Left hindlimb (tissue), 1 donor: ENCODE measurements around the gene EIF4G2.
"Not testable (repeated sequence)": the region's sequence is repeated elsewhere in the genome, so short reads cannot be mapped to it uniquely, and the experiment has no call there.

Source experiments
- DNase-seq: peaks from one replicate; pipeline ENCODE4 v3.0.0-alpha.2; 2018

EIF4G2 gene

GRCh38 chr11:10808553-10809372 is at the start of gene EIF4G2:
Gene EIF4G2, minus strand, starts transcription at chr11:10808926.
- peak; percentile 99 for DNase-seq

DNA sequence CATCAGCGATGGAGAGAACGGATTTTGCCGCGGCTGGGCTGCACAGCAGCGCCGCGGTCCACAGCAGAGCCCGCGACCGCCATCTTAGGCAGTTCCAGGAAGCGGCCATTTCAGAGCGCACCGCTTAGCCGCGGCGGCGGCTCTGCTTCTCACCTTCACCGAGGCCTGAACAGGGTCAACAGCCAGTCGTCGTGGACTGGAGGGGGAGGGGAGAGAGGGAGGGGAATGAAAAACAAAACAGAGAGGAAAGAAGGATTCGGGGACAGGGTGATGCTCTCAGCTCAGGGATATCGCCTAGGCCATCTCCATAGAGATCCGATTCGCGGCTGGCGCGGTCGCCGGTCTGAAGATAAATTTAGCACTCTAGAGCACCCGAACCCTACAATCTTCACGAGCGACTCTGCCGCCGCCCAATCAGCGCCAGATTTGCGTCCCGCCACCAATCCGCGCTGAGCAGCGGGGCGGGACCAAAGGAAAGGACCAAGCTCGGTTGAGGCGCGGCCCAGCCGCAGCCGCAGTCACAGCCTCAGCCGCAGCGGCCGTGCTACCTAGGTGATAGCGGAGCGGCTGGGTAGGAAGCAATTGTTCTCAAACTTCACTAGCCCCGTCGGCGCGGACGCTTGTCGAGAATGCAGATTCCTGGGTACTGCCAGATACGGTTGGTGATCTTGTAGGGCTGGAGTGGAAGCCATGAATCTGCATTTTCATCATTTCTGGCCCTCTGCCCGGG is 49.1 kb upstream of the EIF4G2 start, which contains the start of gene ZBED5:
Gene ZBED5, minus strand, starts transcription at position 345 of the 730 bp plus-strand sequence. CDS start 3,108 bp downstream, outside the sequence.
- peak; percentile 98 for DNase-seq

DNA sequence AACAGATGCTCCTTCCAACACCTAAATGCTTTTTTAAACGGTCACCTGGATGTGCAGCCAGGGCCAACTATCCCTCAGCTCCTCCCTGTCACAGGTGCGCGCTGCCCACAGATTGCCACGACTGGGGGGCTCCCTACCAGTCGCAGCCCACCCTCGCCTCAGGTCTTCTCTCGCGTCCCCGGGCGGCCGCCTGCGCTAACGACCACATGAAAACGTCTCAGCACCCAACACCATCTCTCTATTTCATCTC is 48.7 kb upstream of the EIF4G2 start:
- DNase-seq: no peak

- peak; percentile 36 for DNase-seq
These were observed 48.1 kb upstream of the EIF4G2 start for GRCh38 chr11:10856689-10857458.

DNA sequence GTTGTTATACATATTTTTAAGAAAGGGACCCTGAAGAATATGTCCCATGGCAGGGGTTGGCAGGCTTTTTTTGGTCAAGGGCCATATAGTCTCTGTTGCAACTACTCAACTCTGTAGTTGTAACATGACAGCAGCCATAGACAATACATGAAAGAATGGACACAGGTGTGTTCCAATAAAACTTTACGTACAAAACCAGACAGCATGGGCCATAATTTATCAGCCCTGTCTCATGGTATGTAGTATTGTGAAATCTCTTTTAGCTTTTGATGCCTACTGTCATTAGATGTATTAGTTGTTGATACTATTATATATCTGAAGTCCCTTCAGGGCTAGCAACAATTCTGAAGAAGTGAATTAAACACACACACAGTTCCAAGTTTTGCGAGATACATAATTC is 46.6 kb upstream of the EIF4G2 start:
- no peak for DNase-seq

DNA sequence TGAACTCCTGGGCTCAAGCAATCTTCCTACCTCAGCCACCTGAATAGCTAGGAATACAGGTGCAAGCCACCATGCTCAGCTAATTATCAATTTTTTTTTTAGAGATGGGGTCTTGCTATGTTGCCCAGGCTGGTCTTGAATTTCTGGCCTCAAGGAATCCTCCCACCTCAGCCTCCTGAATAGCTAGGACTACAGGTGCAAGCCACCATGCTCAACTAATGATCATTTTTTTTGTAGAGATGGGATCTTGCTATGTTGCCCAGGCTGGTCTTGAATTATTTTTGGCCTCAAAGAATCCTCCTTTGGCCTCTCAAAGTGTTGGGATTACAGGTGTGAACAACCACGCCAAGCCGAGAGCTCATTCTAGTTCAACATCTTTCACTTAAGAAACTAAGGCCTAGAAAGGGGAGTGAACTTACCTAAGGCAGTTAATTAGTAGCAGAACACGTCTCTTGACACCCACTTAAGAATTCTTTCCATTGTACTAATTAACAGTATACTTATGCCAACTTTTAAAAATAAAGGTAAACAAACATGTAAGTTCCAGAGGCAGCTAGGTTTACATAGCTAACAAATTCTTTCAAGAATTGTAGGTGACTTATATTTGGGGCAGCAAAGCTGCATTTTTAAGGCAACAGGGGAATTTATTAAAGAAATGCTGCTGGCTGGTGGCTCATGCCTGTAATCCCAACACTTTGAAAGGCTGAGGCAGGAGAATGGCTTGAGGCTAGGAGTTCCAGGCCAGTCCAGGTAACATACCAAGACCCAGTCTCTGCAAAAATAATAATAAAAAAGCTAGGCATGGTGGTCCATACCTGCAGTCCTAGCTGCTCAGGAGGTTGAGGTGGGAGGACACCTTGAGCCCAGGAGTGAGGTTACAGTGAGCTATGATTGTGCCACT is 39.5 kb upstream of the EIF4G2 start:
- no peak for DNase-seq

DNA sequence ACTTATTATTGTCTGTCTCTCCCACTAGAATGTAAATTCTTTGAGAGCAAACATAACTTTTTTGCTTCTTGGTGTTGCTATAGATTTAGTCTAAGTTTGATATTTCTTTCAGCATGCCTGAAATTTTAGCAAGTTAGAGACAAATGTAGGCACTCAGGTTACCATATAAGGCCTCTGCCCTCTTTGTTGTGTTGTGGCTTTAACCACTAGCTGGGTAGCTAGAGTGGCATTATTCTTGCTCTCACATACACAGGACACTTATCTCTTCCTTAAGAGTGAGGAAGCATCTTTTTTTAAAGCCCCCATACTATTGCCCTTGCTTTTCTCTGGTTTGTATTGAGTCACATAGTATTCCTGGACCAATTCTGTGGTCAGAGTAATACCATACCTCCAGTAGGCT is 37.9 kb upstream of the EIF4G2 start:
- DNase-seq: no peak

DNA sequence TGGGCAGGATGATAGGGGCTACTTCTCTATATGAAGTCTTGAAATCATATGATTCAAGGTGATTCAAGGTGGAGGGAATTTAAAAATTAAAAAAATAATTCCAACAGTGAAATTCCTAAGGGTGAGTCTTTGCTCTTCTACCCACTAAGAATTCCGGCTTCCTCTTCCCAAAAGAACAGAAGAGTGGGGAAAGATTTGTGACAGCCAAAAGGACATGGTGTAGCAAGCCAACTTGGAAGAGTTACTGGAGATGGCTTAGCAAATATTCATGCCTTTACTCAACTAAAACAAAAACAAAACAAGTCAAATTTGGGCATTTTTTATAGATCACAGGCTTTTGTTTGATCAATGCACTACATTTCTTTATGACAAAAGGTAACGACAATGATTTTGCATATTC is 36.9 kb upstream of the EIF4G2 start:
- no peak for DNase-seq

GRCh38 chr11:10844796-10845195 is 36.1 kb upstream of the EIF4G2 start:
- no peak for DNase-seq

DNA sequence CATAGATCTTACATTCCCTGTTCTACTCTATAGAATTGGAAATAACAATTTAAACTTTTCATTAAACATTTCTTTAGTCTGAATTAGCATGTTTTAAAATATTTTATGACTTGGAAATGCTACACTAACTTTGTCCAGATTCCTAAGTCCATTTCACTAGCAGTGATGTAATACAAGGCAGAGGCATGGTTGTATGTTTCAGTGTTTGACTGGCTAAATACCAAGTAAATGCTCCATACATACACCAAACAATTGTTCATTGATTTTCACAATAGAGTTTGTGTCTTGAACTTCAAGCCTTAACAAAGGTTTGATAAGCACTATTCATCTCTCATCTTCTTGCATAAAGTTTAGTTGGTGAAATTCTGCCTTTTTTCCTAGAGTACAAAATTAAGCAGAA is 35.6 kb upstream of the EIF4G2 start:
- no peak for DNase-seq

- no peak for DNase-seq
These were observed 30.2 kb upstream of the EIF4G2 start for GRCh38 chr11:10838881-10839280.

DNA sequence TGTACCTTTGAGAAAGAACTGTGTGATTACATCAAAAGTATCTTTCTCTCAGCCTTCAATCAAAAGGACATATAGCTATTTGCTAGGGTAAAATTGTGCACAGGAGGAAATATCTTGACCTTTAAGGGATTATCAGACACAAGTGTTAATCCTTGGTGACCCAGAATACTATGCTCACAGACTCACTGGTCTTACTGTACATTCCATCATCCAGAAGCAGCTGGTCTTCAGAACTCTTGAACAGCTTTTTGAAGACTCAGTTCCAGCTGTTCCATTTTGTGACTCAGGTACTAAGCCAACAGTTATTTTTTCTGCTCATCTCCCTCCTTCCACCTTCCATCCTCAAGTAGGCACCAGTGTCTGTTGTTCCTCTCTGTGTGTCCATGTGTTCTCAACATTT is 29.4 kb upstream of the EIF4G2 start:
- no peak for DNase-seq

DNA sequence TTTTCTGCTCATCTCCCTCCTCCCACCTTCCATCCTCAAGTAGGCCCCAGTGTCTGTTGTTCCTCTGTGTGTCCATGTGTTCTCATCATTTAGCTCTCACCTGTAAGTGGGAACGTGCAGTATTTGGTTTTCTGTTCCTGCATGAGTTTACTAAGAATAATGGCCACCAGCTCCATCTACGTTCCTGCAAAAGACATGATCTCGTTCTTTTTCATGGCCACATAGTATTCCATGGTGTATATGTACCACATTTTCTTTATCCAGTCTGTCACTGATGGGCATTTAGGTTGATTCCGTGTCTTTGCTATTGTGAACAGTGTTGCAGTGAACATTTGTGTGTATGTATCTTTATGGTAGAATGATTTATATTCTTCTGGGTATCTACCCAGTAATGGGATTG is 28.2 kb upstream of the EIF4G2 start:
- not testable (repeated sequence) for DNase-seq

GRCh38 chr11:10829139-10829538 is 20.4 kb upstream of the EIF4G2 start:
- no peak for DNase-seq

GRCh38 chr11:10828402-10828801 is 19.7 kb upstream of the EIF4G2 start:
- DNase-seq: no peak

GRCh38 chr11:10824888-10825287 is 16.2 kb upstream of the EIF4G2 start:
- DNase-seq: no peak

DNA sequence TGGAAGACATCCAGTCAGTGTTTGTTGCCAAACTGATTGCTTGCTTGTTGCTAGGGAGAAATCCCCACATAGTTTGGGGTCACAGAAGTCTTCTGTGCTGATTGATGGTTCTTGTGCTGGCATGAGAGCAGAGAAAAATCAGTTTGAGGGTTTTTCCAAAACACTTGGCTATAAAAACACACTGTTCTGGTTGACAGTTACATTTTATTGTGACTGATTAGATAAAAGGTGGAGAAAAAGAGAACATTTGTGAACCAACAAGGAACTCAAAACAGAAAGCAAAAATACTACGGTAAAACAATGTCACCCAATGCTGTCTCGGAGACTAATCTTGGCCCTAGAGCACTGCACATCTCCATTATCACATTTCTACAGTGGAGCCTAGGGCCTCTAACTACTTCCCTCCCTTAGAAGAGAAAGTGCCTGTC is 14.4 kb upstream of the EIF4G2 start:
- no peak for DNase-seq

- DNase-seq: not testable (repeated sequence)
These were observed 13.8 kb upstream of the EIF4G2 start for GRCh38 chr11:10822491-10822890.

DNA sequence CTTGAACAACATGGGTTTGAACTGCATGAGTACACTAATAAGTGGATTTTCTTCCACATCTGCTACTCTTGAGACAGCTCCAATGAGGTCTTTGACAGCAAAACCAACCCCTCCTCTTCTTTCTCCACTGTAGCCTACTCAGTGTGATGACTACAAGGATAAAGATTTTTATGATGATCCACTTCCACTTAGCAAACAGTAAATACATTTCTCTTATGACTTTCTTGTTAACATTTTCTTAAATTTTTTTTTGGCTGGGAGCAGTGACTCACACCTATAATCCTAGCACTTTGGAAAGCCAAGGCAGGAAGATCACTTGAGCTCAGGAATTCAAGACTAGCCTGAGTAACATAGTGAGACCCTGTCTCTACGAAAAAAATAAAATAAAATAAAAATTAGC is 9.9 kb upstream of the EIF4G2 start:
- no peak for DNase-seq

DNA sequence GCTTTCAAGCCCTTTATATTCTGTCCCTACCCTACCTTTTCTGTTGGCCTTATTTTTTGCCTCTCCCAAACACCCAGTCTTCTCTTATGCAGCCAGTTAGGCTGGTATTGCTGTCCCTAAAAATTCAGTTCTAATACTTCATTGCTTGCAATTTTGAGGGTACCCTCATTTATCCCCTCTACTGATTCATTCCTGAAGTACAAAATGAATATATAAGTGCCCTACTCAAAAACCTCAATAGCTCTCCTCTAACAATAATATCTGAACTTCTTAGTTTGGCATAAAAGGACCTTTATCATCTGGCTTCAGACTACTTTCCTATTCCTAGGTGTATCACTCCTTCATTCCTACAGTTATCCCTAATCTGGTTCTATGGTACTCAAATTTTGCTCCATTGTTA is 5.2 kb upstream of the EIF4G2 start:
- no peak for DNase-seq

- no peak for DNase-seq
These were observed 841 bp upstream of the EIF4G2 start for GRCh38 chr11:10809373-10810160.

DNA sequence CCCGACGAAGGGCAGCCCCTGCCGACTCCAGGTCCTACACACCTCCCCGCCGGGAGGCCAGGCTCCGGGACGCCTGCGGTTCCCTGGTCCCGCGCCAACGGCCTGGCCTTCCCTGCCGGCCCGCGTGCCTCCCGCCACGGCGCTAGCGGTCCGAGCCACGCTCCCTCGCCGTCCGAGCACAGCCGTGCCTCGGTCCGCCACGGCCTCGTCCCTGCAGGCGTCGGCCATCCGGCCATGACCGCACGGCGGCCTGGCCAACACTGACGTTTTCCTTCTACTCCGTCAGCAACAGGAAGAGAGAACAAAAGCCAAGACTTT is 532 bp downstream of the EIF4G2 start:
- no peak for DNase-seq
